H1 (cell line): ENCODE results near the gene RAMACL. TPM values are rescaled to one million over a fixed set of nuclear protein-coding genes. Genes with fewer than 3 reads are reported as not detected.

Source experiments
- CTCF ChIA-PET: fragments of 300-600 bp; sonication (Branson Sonifier 250); formaldehyde crosslinking; loops from one replicate; lab custom pipeline; 2021; ENCODE audit not compliant: partially characterized antibody; lab: Charles Lee
- POLR2A ChIA-PET: fragments of 300-600 bp; sonication (Branson Sonifier 250); formaldehyde crosslinking; loops from one replicate; lab custom pipeline; 2021; ENCODE audit warnings: inconsistent platforms; ENCODE audit not compliant: partially characterized antibody; lab: Charles Lee
- DNase-seq, 2 experiments: peaks; one replicate each; pipeline versions ENCODE4 v3.0.0 to v3.0.0-alpha.2; 2010 to 2022; ENCODE audit warnings: low spot score in 2 of 2, low read depth in 1 of 2, mixed read lengths in 1 of 2
- FAIRE-seq: peaks from 2 replicates; lab custom pipeline; 2011; peaks lifted over from hg19 to GRCh38; lab: Jason Lieb, UNC
- H2AFZ ChIP-seq: 2 replicates; pipeline ENCODE4 v1.8.1; 2012; ENCODE audit warnings: low read length, inconsistent platforms
- H2AK5ac ChIP-seq: 2 replicates; pipeline ENCODE4 v1.6.1; 2013; ENCODE audit warnings: low read depth, low read length
- H2BK120ac ChIP-seq: replicated peaks from 2 replicates; pipeline ENCODE3; 2013; ENCODE audit warnings: low read depth, low read length, inconsistent platforms
- H2BK12ac ChIP-seq: 2 replicates; pipeline ENCODE4 v1.6.1; 2013; ENCODE audit warnings: low read depth, low read length
- H2BK15ac ChIP-seq: 2 replicates; pipeline ENCODE4 v1.6.1; 2013; ENCODE audit warnings: low read length
- H2BK20ac ChIP-seq: 2 replicates; pipeline ENCODE4 v1.6.1; 2013; ENCODE audit warnings: low read length
- H2BK5ac ChIP-seq: 2 replicates; pipeline ENCODE4 v1.6.1; 2013; ENCODE audit warnings: low read depth, low read length
- H3K14ac ChIP-seq: 2 replicates; pipeline ENCODE4 v1.6.1; 2013; ENCODE audit warnings: inconsistent platforms; ENCODE audit not compliant: insufficient read length
- H3K18ac ChIP-seq: 2 replicates; pipeline ENCODE4 v1.6.1; 2013; ENCODE audit warnings: low read length; ENCODE audit errors: extremely low read depth
- H3K23ac ChIP-seq: 2 replicates; pipeline ENCODE4 v1.6.1; 2013; ENCODE audit warnings: inconsistent platforms; ENCODE audit not compliant: insufficient read length
- H3K23me2 ChIP-seq: 2 replicates; pipeline ENCODE4 v1.6.1; 2013; ENCODE audit warnings: low read depth, low read length
- H3K27ac ChIP-seq: 2 replicates; pipeline ENCODE4 v1.6.1; 2011; ENCODE audit warnings: low read depth, low read length, inconsistent platforms
- H3K27me3 ChIP-seq, 4 experiments: replicated peaks in 1 of 4; 1 replicate in 1 of 4; 2 replicates in 3 of 4; pipeline versions ENCODE4 v1.6.1 to v1.8.1; 2011 to 2013; ENCODE audit warnings: low read length in 3 of 4, mild to moderate bottlenecking in 3 of 4, inconsistent platforms in 2 of 4, mixed read lengths in 2 of 4, moderate library complexity in 1 of 4; ENCODE audit not compliant: control insufficient read depth in 3 of 4, insufficient read depth in 3 of 4; ENCODE audit errors: extremely low read depth in 1 of 4
- H3K36me3 ChIP-seq, 4 experiments: 2 replicates each; pipeline versions ENCODE4 v1.6.1 to v1.8.1; 2011 to 2013; ENCODE audit warnings: mild to moderate bottlenecking in 4 of 4, low read length in 3 of 4, moderate library complexity in 2 of 4, control low read depth in 1 of 4, inconsistent platforms in 1 of 4; ENCODE audit not compliant: insufficient read depth in 4 of 4, control insufficient read depth in 2 of 4
- H3K4ac ChIP-seq: replicated peaks from 2 replicates; pipeline ENCODE3; 2013; ENCODE audit warnings: low read length, low read depth, mixed read lengths, inconsistent platforms; ENCODE audit not compliant: insufficient read length
- H3K4me1 ChIP-seq, 4 experiments: replicated peaks in 1 of 4; 1 replicate in 1 of 4; 2 replicates in 3 of 4; pipeline versions ENCODE4 v1.6.1 to v1.8.1; 2011 to 2013; ENCODE audit warnings: low read length in 3 of 4, inconsistent platforms in 2 of 4, mixed read lengths in 1 of 4; ENCODE audit not compliant: insufficient read depth in 4 of 4, control insufficient read depth in 3 of 4
- H3K4me2 ChIP-seq, 2 experiments: 2 replicates each; pipeline versions ENCODE4 v1.6.1 to v1.8.1; 2011 to 2013; ENCODE audit warnings: low read depth in 2 of 2, low read length in 2 of 2, control low read depth in 1 of 2, inconsistent platforms in 1 of 2, mild to moderate bottlenecking in 1 of 2; ENCODE audit not compliant: insufficient read depth in 1 of 2
- H3K4me3 ChIP-seq, 4 experiments: fragments of 200-600, 300-600 bp in 1 of 4; sonication (generic), shearing (Covaris generic), sonication (Bioruptor Twin) in 1 of 4; 2 replicates each; pipeline versions ENCODE4 v1.5.1 to v1.8.1; 2011 to 2016; ENCODE audit warnings: low read length in 4 of 4, low read depth in 3 of 4, control low read depth in 2 of 4, inconsistent platforms in 2 of 4, mild to moderate bottlenecking in 2 of 4, mixed read lengths in 1 of 4, moderate library complexity in 1 of 4; ENCODE audit not compliant: insufficient read depth in 2 of 4; ENCODE audit errors: extremely low read depth in 1 of 4
- H3K56ac ChIP-seq: replicated peaks from 2 replicates; pipeline ENCODE3; 2013; ENCODE audit warnings: low read depth, mild to moderate bottlenecking, mixed read lengths, low read length, inconsistent platforms; ENCODE audit not compliant: insufficient read length
- H3K79me1 ChIP-seq: 2 replicates; pipeline ENCODE4 v1.6.1; 2013; ENCODE audit warnings: low read depth, low read length, control low read depth
- H3K79me2 ChIP-seq, 2 experiments: 2 replicates each; pipeline versions ENCODE4 v1.6.1 to v1.8.1; 2012 to 2013; ENCODE audit warnings: low read length in 2 of 2, mild to moderate bottlenecking in 2 of 2, inconsistent platforms in 1 of 2; ENCODE audit not compliant: insufficient read depth in 2 of 2, control insufficient read depth in 1 of 2
- H3K9ac ChIP-seq, 4 experiments: replicated peaks in 1 of 4; 1 replicate in 1 of 4; 2 replicates in 3 of 4; pipeline versions ENCODE4 v1.6.1 to v1.8.1; 2011 to 2013; ENCODE audit warnings: low read depth in 3 of 4, low read length in 3 of 4, control low read depth in 2 of 4, mild to moderate bottlenecking in 2 of 4, moderate library complexity in 2 of 4, inconsistent platforms in 1 of 4; ENCODE audit errors: extremely low read depth in 1 of 4
- H3K9me3 ChIP-seq, 2 experiments: 2 replicates each; pipeline versions ENCODE4 v1.6.1 to v1.8.1; 2012 to 2013; ENCODE audit warnings: mild to moderate bottlenecking in 2 of 2, moderate library complexity in 2 of 2, control low read depth in 1 of 2, inconsistent platforms in 1 of 2, low read depth in 1 of 2, low read length in 1 of 2, mixed read lengths in 1 of 2; ENCODE audit not compliant: insufficient read depth in 2 of 2
- H4K20me1 ChIP-seq, 2 experiments: replicated peaks in 1 of 2; 2 replicates each; pipeline versions ENCODE3 to v1.8.1; 2011 to 2013; ENCODE audit warnings: inconsistent platforms in 2 of 2, low read length in 2 of 2, mild to moderate bottlenecking in 1 of 2; ENCODE audit not compliant: insufficient read depth in 2 of 2, control insufficient read depth in 1 of 2
- H4K5ac ChIP-seq: 2 replicates; pipeline ENCODE4 v1.6.1; 2013; ENCODE audit warnings: low read length, low read depth, mixed read lengths, inconsistent platforms; ENCODE audit not compliant: insufficient read length
- H4K8ac ChIP-seq: 2 replicates; pipeline ENCODE4 v1.8.0; 2013; ENCODE audit warnings: mild to moderate bottlenecking, moderate library complexity, low read length, inconsistent platforms; ENCODE audit not compliant: insufficient read depth; ENCODE audit errors: extremely low read depth
- H4K91ac ChIP-seq: replicated peaks from 2 replicates; pipeline ENCODE3; 2013; ENCODE audit warnings: low read length, mixed read lengths, inconsistent platforms; ENCODE audit not compliant: insufficient read length
- ASH2L ChIP-seq: fragments of 200-600, 300-600 bp; sonication (generic); IDR thresholded peaks from one replicate; pipeline ENCODE4 v1.7.1; 2017; ENCODE audit warnings: low read length
- CHD2 ChIP-seq: IDR thresholded peaks from 2 replicates; pipeline ENCODE4 v1.6.1; 2012; ENCODE audit warnings: low read length, improper control_type of control experiment
- GABPA ChIP-seq: IDR thresholded peaks from 2 replicates; pipeline ENCODE4 v1.6.1; 2011; ENCODE audit warnings: mild to moderate bottlenecking, low read length, moderate library complexity, borderline replicate concordance; ENCODE audit not compliant: insufficient read depth
- KDM4A ChIP-seq: IDR thresholded peaks from one replicate; pipeline ENCODE4 v1.7.1; 2012; ENCODE audit warnings: low read depth, mild to moderate bottlenecking, moderate library complexity, low read length, inconsistent platforms; ENCODE audit not compliant: severe bottlenecking
- KDM5A ChIP-seq: fragments of 200-600 bp; IDR thresholded peaks from 2 replicates; pipeline ENCODE4 v1.7.1; 2012; ENCODE audit warnings: mild to moderate bottlenecking, low read length, inconsistent platforms, mixed read lengths
- MAFK ChIP-seq: IDR thresholded peaks from 2 replicates; pipeline ENCODE4 v1.6.1; 2012; ENCODE audit warnings: low read depth, mild to moderate bottlenecking, improper control_type of control experiment, low read length
- POLR2AphosphoS5 ChIP-seq: IDR thresholded peaks from 2 replicates; pipeline ENCODE4 v1.6.1; 2011; ENCODE audit warnings: low read depth, low read length
- POU5F1 ChIP-seq: IDR thresholded peaks from 2 replicates; pipeline ENCODE4 v1.6.1; 2011; ENCODE audit warnings: low read depth, mild to moderate bottlenecking, low read length, moderate library complexity
- RNF2 ChIP-seq: fragments of 200-900, 300-1000 bp; sonication (generic); IDR thresholded peaks from 2 replicates; pipeline ENCODE4 v1.7.1; 2016; ENCODE audit warnings: borderline replicate concordance, low read depth, mild to moderate bottlenecking, antibody characterized with exemption, low read length; ENCODE audit not compliant: poor library complexity, severe bottlenecking; ENCODE audit errors: missing control alignments
- SAP30 ChIP-seq: fragments of 300-600 bp; sonication (generic); IDR thresholded peaks from 2 replicates; pipeline ENCODE4 v1.7.1; 2012; ENCODE audit warnings: low read length, moderate library complexity, mild to moderate bottlenecking, inconsistent platforms; ENCODE audit not compliant: insufficient read depth, insufficient replicate concordance
- SIRT6 ChIP-seq: IDR thresholded peaks from one replicate; pipeline ENCODE4 v1.7.1; 2012; ENCODE audit warnings: low read length, inconsistent platforms
- SRF ChIP-seq: IDR thresholded peaks from 2 replicates; pipeline ENCODE4 v1.6.1; 2011; ENCODE audit warnings: mild to moderate bottlenecking, low read depth, low read length, moderate library complexity
- TBP ChIP-seq: IDR thresholded peaks from 2 replicates; pipeline ENCODE4 v1.6.1; 2011; ENCODE audit warnings: low read depth, low read length, improper control_type of control experiment
- TCF12 ChIP-seq: IDR thresholded peaks from 2 replicates; pipeline ENCODE4 v1.6.1; 2011; ENCODE audit warnings: low read depth, mild to moderate bottlenecking, low read length
- WGBS, 2 experiments: shearing (Covaris generic) in 1 of 2; methylation state at CpG; one replicate each; pipeline versions ENCODE4 v1.1.6 to v1.1.7; 2013 to 2015; ENCODE audit warnings: low lambda C conversion rate in 2 of 2, mixed read lengths in 2 of 2, inconsistent platforms in 1 of 2, low coverage in 1 of 2, missing lambda C conversion rate in 1 of 2; ENCODE audit not compliant: insufficient replicate concordance in 2 of 2, insufficient coverage in 1 of 2, insufficient read length in 1 of 2; ENCODE audit errors: extremely low coverage in 1 of 2, missing lambda C conversion rate in 1 of 2; 5-methylcytosine and 5-hydroxymethylcytosine counted together
- polyA plus RNA-seq, 7 experiments: library from polyadenylated mRNA; depleted of rRNA in 3 of 7; stranded (reverse) in 5 of 7; unstranded in 2 of 7; fragments of >200 nt in 5 of 7; fragments of 200-250 nt in 2 of 7; gene quantifications; 1 replicate in 5 of 7; 2 replicates in 1 of 7; 4 replicates in 1 of 7; pipeline versions ENCODE4 v1.2.1 to v1.2.3, GENCODE V29; 2011 to 2013; ENCODE audit warnings: missing spikeins in 2 of 7, mixed read lengths in 2 of 7
- total RNA-seq: library from RNA; stranded (reverse); fragmentation: NEBNext Ultra II Directional; extraction: Animal tissue kit (Norgen Biotek cat#: 25700); gene quantifications from 2 replicates; pipeline ENCODE4 v1.2.1, GENCODE V29; 2021

RAMACL gene
- total and polyA plus RNA-seq, 2 of the 8 experiments (the other 6 are each of a cell fraction or from before 2014, with no cell fraction given), result 0.23 to 0.97 TPM

- Histone ChIP-seq H2AFZ (no peak overlapping the region), H3K9ac (no peak overlapping the region), H2BK15ac (no peak overlapping the region), H3K4ac (no peak overlapping the region), H3K27me3 (no peaks in the 10 kb centered on the region), H3K14ac (no peak overlapping the region), H3K27ac (no peak overlapping the region), H3K23me2 (no peaks in the 10 kb centered on the region), H2BK120ac (no peak overlapping the region), H2BK12ac (no peak overlapping the region), H4K8ac (0 out of 2 replicates have a peak overlapping the region, but pooled peaks have one; percentile 39), H3K56ac (no peak overlapping the region), H3K4me3 (no peak overlapping the region), H4K20me1 (peaks cover 0 to 2% of the 10 kb centered on the region in 2 experiments), H3K4me2 (no peak overlapping the region), H4K91ac (no peak overlapping the region), H3K18ac (no peak overlapping the region), H2AK5ac (no peak overlapping the region), H3K4me1 (no peaks in the 10 kb centered on the region), H2BK20ac (no peak overlapping the region), H2BK5ac (no peak overlapping the region), H3K79me2 (no peaks in the 10 kb centered on the region), H3K9me3 (no peaks in the 10 kb centered on the region), H3K36me3 (peaks cover 0 to 16% (median 0%) of the 10 kb centered on the region in 4 experiments; a peak in 3 of 8 replicates), H4K5ac (no peak overlapping the region), H3K79me1 (no peaks in the 10 kb centered on the region; the same call in 1 of the 2 replicates), H3K23ac (no peak overlapping the region)
- WGBS, 2 experiments, result 88% methylated on average over 10 of the region's 15 CpGs; no CpG with 5 or more reads in 1 of the 2 experiments
- ChIA-PET CTCF (interaction anchor here (0.6 to 1.9 kb wide), 2 partner anchors 9 to 331 kb away, joined by 3 to 5 read pairs; no protein-coding TSS in a partner anchor), POLR2A (interaction anchor here (0.9 to 3.3 kb wide), 2 partner anchors 8 to 40 kb away, joined by 3 to 11 read pairs; no protein-coding TSS in a partner anchor)
- DNase-seq (no peak), FAIRE-seq (no peak)
- no peak for TF ChIP-seq ASH2L
- TF ChIP-seq POLR2AphosphoS5, result no peak
- no peak for TF ChIP-seq SRF
- TF ChIP-seq CHD2, result no peak
- TF ChIP-seq KDM5A, result no peak
- no peak for TF ChIP-seq TCF12
- no peak for TF ChIP-seq SAP30
- TF ChIP-seq GABPA, result no peak
- TF ChIP-seq MAFK, result no peak
- TF ChIP-seq KDM4A, result no peak
- TF ChIP-seq POU5F1, result no peak
- TF ChIP-seq SIRT6, result no peak
- no peak for TF ChIP-seq RNF2
- TF ChIP-seq TBP, result no peak
Observed at GRCh38 chr6:166533205-166533824, 53.2 kb downstream of the RAMACL start.
